Measurements from ENCODE around the gene ANKRD44. TPM values are rescaled to one million over a fixed set of nuclear protein-coding genes. Genes with fewer than 3 reads are reported as not detected.

Gene ANKRD44
- total RNA-seq, 1 experiment from 2014 or later = 5.8 TPM

DNA sequence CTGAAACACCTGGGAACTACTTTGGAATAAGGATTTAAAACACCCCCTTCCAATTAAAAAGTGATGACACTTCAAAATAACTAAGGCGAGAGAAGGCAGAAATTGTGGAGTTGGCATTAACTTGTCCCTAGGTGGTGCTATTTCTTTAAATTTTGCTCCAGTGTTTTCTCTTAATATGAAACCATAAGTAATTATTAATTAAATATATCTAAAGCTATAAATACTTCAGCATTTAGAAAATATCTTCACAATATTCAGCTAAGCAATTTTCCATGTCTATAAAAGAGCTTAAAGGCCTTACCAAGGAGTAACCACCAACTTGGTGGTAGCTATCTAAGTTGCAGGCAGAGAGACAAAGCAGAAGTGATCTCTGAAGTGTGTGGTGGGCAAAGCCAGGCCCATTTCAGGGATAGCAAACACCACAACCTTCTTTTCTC lies 197.3 kb downstream of the ANKRD44 start:
- DNase-seq (ENCODE audit: low read depth) = peak; percentile 14

DNA sequence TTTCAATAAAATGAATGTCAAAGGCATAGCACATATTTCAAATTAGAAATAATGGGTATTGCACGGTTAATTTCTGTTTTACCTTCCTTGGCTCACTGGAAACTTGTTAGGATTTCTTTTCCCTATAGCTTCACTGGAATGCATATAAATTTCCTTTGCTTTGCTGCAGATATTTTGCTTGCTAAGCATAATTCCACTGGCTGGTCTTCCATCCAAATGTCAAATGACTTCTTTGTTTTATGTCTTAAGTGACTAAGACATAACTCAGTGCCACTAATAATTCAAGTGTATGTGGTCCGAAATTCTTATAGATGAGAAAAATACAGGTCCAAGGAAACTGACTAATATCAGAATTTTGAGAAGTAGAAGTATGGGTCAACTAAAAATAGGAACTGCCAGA lies 201.3 kb downstream of the ANKRD44 start:
- no peak for DNase-seq (ENCODE audit: low read depth)

DNA sequence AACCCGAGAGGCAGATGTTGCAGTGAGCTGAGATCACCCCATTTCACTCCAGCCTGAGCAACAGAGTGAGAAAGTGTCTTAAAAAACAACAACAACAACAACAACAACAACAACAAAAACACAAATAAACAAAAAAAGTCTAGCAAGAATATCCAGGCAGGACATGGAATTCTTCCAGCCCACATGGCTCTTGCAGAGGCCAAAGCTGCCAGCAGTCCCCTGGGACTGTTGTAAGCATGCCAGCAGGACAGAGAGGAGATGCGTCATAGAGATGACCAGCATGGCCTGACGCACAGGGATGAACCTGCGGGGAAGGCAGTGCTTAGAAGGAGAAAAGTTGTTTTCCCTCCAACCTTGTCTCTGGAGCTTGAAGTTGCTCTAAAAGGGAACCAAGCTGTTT lies 201.8 kb downstream of the ANKRD44 start:
- peak; percentile 51 for DNase-seq (ENCODE audit: low read depth)

DNA sequence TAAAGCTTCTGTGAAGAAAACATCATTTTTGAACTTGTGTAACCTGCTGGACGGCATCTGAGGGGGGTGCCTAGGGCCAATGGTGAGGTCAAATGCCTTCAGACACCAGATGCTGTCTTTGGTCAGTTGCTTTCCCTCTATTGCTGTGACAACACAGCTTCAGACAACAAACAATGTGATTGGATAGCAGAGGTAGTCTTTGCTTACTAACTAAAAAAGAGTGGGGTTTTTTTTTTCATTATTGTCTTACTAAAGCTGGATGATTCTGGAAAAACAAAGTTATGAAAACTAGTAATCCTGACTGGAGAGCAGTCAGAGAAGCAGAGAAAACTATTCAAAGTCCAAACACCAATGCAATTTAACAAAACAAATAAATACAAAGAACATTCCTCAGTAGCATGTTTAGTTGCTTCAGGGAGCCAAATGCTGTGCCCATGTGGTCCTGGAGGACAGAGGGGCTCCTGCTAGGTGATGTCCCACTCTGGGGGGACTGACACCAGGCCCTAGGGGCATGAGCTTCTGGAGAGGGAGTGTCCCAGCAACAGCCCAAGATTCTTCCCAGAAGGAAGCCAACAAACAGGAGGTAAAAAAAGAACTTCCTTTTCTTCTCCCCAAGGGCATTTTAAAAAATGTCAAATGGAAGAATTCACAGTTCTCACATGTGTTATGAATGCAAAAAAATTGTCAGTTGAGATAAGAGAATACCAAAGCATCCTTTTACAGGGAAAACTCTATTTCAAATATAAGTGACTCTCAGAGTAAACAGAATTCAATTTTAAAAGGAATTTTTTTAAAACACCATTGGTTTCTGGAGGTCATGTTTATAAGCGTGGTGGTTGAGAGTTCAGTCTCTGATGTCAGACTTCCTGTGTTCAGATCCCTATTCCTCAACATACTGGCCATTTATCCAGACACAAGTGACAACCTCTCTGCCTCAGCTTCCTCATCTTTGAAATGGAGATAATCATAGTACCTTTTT lies 203.0 kb downstream of the ANKRD44 start:
- DNase-seq (ENCODE audit: low read depth) = no peak

DNA sequence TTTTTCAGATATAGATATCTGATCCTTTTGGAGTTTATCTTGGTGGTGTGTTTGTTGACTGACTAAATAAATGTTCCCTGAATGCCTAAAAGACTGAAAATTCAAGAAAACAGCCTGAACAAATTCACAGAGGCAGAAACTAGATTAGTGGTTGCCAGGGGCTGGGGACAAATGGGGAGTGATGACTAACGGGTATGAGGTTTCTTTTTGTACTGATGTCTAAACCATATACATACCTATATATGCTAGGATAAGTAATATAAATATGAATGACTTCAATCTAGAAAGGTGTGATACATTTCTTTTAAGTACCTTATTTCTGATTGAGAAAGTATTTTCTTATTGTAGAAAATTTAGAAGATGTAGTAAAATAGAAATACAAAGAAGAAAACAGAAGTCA lies 207.2 kb downstream of the ANKRD44 start:
- DNase-seq (ENCODE audit: low read depth) = no peak

DNA sequence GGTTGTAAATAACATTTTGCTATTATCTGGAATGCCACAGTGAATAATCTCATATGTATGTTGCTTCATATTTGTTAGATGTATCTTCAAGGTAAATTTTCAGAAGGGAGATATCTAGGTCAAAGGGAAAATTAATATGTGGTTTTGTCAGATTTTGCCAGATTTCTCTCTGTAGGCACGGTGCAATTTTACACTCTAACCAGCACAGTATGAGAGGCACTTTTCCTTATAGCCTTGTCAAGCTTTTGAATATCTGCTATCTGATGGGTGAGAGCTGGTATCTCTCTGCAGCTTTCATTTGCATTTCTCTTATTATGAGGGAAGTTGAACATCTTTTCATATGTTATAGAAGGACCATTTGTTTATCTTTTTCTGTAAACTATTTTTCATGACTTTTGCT lies 208.3 kb downstream of the ANKRD44 start:
- no peak for DNase-seq (ENCODE audit: low read depth)

DNA sequence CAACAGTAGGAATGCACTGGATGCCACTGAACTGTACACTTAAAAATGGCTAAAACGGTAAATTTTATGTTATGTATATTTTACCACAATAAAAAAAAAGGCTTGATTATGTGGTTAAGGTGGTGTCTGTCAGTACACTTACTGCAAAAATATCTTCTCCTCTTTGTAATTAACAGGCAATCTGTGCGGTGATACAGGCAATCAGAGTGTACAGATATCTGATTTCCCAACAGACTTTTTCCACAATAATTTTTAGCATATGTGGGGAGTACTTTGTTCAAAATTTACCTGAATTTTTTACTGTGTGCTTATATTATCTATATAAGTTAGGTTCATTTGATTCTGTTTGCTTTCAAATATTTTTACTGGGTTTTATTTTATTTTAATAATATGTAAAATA lies 209.1 kb downstream of the ANKRD44 start:
- DNase-seq (ENCODE audit: low read depth) = no peak

DNA sequence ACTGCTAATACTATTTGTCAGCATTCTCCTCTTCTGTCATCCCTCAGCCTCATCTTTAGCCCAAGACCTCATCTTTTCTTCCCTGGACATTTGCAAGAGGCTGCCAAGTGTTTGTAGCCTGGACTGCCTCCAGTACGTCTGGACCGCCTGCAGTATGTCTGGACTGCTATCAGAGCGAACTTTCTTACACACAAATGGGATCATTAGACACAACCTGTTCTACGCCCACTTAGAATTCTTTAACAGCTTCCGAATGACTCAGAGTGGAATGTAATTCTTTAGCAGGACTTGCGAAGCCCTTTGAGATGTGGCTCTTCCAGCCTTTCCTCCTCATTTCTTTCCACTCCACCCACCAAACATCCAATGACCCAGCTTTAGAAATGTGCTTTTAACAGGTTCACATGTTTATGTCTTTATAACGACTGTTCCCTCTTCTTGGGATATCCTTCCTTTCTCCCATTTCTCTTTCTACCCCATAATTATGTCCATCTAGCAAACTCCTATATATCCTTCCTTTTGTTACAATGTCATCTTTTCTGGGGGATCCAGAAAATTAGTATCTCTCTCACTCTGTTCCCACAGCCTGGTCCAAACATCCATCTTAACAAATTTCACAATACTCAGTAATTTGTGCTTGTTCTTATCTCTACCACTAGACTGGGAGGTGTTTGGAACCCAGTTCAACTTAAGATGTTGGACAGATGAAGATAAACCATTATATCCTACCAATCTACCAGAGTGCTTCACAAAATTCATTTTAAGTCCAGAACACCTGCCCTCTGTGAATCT lies 212.8 kb downstream of the ANKRD44 start:
- peak; percentile 26 for DNase-seq (ENCODE audit: low read depth)

DNA sequence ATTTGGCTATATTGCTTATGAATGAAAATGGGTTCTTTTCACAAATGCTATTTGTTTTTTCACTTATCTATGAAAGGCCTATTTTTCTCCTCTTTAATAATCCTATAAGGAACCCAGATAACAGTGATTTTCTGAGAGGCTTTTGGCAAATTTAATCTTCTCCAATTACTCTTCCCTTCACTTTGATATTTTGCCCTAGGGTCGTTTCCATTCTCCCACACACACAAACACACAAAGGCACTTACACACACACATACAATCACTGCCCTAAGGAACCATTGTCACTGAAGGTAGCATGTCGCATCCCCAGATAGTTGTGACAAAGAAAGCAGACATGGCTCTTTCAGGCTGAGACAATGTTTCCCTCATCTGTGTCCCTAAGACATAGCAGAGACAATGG lies 213.9 kb downstream of the ANKRD44 start:
- no peak for DNase-seq (ENCODE audit: low read depth)

DNA sequence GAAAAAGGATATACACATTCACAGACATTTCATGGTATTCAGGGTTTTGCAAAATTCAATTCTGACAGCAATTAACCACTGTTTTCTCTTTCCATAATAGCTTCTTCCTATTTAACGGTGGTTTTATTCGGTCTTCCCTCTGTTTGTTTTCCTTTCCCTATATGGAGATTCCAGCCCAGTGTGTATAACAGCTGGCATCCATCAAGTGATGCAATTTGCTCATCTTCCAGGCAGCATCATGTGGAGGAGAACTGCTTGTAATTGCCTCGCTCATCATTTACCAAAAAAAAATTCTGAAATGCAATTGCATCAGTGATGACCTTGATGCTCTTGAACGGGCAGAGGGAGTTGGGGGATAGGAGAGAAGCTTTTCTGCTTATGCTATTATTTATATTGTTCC lies 218.1 kb downstream of the ANKRD44 start:
- DNase-seq (ENCODE audit: low read depth) = peak; percentile 11

DNA sequence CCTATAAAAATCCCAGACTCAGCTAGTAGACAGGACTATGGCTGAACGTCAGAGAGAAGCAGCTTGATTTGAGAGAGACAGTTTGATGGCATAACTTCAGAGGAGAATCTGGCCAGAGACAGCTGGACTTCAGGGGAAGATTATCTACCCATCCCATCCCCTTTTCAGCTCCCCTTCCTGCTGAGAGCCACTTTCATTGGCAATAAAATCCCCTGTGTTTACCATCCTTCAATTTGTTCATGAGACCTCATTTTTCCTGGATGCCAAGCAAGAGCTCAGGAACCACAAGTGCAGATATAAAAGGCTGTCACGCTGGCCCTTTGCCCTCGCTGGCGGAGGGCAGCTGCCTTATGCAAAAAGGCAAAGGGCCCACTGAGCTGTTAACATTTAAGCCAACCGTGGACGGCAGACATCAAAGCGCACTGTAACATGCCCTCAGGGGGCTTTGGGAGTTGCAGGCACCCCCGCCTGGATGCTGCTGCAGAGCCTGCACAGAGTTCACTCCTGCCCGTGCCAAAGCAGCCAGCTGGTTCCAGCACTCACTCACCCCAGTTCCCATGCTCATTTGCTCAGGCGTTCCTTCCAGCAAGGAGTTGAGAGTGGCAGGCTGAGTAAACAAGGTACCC lies 219.7 kb downstream of the ANKRD44 start:
- no peak for DNase-seq (ENCODE audit: low read depth)

DNA sequence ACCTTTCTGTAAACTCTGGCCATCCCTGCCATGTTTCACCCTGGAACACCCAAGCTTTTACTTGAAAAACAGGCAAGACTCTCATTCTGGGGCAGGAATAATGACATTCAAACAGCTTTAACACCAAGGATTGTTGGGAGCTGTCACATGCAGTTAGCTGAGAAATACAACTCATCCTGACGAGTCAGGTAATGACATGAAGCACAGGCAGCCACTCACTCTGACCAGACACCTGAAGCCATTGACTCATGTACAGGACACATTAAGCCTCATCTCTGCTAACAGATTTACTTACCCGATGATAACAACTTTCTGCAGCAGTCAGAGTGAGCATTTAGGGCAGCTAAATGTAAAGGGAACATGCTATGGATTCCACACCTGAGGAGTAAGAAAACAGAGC lies 220.9 kb downstream of the ANKRD44 start:
- DNase-seq (ENCODE audit: low read depth) = no peak

DNA sequence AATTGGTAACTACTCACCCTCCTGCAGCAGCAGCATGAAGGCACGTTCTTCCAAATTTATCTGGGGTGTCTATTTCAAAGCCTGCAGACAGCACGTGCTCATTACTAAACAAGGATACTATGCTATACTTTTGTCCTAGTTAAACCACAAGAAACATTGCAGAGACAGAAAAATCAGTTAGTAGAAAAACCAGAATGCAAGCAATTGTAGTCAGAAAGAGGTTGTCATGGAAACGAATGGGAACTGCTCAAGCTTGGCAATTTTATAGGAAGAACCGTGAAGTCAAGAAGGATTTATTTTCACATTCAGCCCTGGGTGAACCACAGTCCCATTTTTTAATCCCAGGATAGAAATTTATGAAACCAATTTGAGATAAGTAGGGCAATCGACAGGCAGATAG lies 221.9 kb downstream of the ANKRD44 start:
- no peak for DNase-seq (ENCODE audit: low read depth)

DNA sequence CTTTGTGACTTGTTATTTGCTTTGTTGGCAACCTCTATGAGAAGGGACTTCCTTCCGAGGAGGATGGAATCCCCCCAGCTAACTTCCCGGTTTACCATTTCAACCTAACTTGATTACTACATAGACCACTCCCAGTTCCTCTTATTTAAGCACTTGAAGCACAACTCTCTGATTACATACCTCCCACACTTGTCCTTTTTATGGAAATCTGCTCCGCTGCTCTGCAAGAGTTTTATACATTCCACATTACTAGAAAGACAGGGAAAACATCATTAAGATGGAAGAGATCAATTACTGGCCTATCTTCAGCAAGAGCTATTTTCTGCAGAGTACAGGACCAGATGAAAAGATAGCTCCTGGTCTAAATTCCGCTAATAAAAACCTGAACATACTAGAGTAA lies 224.1 kb downstream of the ANKRD44 start:
- DNase-seq (ENCODE audit: low read depth) = no peak

DNA sequence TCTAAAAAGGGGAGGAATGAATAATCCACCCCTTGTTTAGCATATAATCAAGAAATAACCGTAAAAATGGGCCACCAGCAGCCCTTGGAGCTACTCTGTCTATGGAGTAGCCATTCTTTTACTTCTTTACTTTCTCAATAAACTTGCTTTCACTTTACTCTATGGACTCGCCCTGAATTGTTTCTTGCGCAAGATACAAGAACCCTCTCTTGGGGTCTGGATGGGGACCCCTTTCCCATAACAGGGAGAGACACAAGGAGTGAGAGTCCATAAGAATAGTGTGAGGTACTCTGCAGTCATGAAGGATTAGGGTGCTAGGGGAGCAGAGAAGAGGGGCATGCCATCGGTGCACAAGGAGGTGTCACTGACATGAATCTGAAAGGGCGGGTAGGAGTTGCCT lies 224.9 kb downstream of the ANKRD44 start:
- no peak for DNase-seq (ENCODE audit: low read depth)

DNA sequence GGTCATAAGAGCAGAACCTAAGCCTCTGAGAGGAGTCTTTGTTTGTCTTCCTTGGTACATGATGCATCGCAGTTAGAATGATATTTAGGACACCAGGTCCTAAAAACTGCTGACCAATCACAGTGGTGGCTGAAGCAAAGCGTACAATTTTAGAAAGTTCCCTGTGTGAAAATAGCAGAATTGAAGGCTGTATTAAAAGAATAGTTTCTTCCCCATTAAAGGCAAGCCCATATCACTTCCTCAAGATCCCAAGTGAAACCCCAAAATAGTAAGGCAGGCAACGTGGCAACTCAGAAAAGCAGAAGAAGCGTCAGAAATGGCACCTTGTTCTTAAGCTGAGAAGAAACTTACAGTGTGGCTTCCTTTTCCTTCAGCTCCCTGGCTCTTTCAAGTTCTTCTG lies 229.3 kb downstream of the ANKRD44 start:
- no peak for DNase-seq (ENCODE audit: low read depth)

DNA sequence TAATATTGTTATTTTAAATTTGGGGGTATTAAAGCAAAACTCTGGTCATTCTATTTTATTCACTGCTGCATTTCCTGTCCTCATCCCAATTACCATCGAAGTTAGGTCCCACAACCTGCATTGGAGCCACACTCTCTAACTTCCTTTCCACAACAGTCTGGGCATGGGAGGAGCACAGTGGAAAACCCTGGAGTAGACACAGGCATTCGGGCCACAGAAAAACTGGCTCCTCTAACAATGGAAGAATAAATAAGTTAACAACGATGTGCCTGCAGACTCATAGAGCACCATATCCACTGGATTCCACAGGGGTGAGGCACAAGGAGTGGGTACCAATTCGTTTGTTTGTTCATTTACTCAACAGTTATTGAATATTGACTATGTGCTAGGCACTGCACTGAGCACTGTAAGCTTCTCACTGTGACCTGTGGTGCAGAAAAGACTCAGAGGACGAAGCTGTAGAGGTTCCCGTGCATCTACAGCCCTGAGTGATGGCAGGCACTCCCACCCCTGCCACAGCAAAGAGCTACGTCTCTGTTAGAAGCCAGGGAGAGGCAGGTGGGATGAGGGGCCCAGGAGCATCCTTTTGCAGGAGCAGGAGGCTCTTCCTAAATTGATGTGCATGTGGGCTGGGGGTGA lies 229.9 kb downstream of the ANKRD44 start:
- DNase-seq (ENCODE audit: low read depth) = no peak

DNA sequence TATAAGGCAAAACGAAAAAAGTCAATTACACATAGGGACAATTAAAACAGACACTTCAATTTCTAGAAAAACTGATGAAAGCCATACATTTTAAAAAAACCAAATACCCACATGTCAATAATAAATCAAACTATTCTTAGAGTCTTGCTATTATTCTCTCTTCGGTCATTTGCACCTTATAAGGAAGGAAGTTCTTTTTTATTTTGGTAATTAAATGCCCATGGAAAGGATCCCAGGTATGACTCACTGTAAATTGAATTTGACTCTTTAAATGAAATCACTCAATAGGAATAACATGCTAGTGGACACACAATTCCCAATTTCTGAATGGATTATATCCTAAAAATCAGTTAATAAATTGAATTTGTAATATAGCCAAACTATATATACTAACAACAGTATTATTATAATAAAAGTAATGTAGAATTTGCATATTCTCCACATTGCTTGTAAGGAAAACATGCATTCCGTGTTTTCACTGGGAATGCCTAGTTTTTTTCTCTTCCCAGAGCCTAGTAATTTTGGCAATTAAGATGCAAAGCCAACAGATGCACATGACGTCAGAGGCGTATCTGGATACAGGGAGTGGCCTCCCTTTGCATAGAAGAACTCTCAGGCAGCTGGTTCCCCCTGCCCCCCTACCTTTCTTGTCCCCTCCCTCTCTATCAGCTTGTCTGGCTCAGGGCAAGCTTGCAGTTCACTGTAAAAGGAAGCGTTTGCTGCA lies 230.6 kb downstream of the ANKRD44 start:
- DNase-seq (ENCODE audit: low read depth) = peak; percentile 20

DNA sequence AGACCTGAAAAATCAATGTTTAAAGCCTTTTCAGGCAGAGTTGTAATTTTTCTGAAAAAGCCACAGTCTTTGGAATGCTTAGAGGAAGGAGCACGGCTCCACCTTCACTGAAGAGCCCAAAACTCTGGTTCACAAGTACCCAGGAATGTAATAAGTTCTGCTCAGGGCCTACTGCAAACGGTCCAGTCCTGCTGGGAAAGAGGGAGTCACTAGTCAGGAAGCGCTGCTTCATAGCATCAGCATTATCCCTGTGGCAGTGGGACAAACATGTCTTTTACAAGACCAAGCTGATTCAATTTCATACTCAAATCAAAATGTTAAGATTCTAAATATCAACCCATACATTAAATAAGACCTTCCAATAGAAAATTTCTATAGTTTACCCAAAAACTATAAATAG lies 231.2 kb downstream of the ANKRD44 start:
- peak; percentile 18 for DNase-seq (ENCODE audit: low read depth)

DNA sequence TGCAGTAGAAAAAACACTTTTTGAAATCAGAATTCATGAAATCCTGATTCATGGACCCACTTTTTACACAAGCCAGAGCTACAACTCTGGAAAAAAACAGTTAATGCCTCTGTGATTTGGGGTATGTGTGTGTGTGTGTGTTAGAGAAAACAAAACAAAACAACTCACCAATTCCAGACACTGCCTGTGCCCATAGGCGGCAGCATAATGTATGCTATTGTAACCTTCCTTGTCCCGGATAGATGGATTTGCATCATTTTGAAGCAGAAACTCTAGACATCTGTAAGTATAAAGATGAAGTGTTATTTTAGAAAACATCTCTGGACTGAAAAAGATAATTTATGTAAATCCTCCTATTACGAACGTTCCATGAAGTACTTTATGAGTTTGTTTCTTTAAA lies 232.0 kb downstream of the ANKRD44 start:
- no peak for DNase-seq (ENCODE audit: low read depth)

DNA sequence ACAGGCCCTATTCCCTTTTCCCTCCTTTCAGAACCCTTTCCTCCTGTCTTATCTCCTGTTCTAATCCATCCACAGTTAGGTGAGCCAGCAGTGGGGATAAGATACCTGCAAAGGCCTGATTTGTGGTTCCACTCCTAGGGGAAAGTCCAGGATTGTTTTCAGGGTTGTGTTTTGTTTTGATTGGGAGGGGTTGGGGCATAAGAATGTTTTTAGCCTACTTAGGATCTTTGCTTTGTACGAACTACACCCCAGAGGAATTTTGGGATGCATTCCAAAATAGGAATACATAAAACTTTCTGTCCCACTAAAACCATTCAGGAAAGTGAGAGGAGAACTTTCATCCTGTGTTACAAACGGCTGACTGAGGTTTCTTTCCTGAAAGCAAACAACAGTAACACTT lies 233.2 kb downstream of the ANKRD44 start:
- DNase-seq (ENCODE audit: low read depth) = no peak
